HUDEP-2 (cell line): ENCODE measurements around the gene STN1.
A peak's percentile ranks its signal among the peaks of the same experiment; 100 is the strongest.

ENCODE experiments used
- DNase-seq, 76 experiments: peaks; one replicate each; lab custom pipeline; 2025; ENCODE audit not compliant: unreplicated experiment in 76 of 76; lab: John Stamatoyannopoulos, UW

The STN1 gene

GRCh38 chr10:103930449-103930848 lies 12.5 kb upstream of the STN1 start:
- DNase-seq = no peak

DNA sequence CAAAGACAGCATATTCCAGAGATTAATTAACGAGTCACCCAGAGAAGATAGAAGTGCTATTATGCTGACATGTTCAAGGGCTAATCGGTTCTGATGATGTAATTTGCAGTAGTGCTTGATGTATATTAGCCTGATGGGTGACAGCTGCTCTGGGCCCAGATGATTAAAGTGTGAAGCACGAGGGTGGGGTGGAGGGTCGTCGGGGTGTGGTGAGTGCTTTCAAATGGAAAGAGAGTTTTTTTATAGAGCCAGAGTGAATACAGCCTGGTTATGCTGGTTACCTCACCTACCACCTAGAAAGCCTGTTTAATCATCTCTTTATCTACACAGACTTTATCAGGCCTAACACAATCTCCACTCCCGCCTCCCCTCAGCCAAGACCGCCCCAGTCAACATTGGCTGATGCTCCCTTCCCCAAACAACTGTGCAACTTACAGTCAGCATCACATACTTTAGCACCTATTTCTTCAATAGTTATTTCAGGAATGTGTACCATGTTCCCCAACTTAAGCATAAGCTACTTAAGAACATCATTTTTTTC lies 11.5 kb upstream of the STN1 start:
- no peak for DNase-seq

GRCh38 chr10:103928784-103929183 lies 10.8 kb upstream of the STN1 start:
- DNase-seq = no peak

GRCh38 chr10:103926722-103927319 lies 8.8 kb upstream of the STN1 start:
- DNase-seq = no peak

- no peak for DNase-seq
Measured at GRCh38 chr10:103925591-103925990, 7.6 kb upstream of the STN1 start.

- DNase-seq = no peak
Measured at GRCh38 chr10:103923502-103923901, 5.5 kb upstream of the STN1 start.

DNA sequence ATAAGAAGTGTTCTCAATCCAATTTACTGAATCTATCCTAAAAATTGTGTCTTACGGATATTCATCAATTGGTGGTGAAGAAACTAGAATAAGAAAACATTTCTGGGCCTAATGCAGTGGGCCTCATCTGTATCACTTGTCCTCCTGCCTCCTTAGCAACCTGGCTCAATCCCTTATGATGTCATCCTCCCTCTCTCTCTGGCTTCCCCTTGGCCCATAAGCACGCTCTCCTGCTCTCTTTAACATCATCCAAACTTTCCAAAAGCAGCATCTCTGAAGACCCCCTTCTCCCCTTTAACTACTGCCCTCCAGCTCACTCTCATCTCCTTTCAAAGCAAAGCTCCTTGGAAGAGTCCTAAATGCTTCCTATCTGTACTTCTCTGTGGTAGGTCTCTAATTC lies 4.7 kb upstream of the STN1 start:
- no peak for DNase-seq

DNA sequence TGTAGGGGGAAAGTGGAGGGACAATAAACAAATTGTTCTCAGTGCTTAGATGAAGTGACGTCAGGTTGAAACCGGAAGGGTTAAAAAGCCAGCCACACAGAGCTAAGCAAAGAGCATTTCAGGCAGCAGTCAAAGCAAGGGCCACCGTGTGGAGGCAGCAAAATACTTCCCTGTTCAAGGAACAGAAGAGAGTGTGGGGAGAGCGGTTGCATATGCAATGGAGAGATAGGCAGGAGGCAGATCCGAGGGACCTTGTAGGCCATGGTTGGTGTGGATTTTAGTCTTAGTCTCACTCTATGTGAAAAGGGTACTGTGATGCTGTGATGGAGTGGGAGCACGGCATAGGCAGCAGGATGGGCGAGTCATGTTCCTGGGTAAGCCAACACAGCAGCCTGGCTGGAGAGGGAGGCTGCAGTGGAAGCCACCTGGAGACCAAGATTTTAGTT lies 3.8 kb upstream of the STN1 start:
- DNase-seq = peak in 5 of 76 experiments; percentile 1 to 22 (median 10)

DNA sequence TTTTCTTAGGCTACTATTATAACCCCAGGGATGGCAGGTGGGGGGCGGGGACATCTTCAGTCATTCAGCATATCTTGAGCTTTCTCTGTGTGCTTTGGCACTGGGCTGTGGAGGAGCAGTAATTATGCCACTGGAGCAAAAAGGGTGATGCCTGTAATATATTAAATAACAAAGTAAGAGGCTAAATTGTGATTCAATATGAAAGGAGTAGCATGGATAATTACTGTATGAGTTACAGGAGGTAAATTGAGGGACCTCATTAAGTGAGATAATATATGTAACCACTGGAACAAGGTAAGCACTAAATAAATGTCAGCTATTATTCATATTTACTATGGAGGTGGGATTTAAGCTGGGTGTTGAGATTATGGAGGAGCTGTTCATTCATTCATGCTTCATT lies 3.3 kb upstream of the STN1 start:
- DNase-seq = no peak

GRCh38 chr10:103919648-103920025 lies 1.7 kb upstream of the STN1 start:
- DNase-seq = no peak

DNA sequence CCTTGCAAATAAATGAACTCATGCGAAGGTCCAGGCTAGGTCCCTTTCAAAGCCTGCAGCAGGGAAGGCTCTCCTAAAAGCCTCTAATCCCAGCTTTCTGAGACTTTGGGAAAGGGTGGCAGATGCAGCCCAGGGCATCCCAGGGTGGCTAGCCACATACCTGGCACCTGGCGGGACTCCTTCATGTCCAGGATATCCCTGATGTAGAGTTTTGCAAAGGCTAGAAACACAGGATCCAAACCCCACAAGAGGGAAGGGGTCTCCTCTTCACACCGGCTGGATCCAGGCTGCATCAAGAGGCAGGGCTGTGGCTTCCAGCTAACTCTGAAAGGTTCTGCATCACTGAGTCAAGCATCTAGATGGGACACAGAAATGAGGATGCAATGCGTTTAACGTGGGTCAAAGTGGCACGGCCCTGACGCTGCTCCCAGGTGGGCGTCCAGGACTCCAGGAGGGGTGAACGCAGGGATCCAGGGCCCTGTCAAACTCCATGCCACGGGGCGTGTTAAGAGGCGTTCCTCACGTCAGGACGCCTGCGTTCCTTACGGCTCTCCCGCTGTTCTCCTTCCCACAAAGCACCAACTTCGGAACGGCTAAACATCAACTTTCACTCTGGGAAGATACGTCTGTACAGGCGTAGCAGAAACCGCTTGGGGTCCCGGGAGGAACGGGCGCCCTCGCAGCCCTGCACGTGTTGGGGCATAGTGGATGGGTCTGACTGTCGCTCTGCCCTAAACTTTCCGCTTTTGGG lies 507 bp downstream of the STN1 start:
- DNase-seq = peak in 20 of 76 experiments; percentile 5 to 69 (median 38)

DNA sequence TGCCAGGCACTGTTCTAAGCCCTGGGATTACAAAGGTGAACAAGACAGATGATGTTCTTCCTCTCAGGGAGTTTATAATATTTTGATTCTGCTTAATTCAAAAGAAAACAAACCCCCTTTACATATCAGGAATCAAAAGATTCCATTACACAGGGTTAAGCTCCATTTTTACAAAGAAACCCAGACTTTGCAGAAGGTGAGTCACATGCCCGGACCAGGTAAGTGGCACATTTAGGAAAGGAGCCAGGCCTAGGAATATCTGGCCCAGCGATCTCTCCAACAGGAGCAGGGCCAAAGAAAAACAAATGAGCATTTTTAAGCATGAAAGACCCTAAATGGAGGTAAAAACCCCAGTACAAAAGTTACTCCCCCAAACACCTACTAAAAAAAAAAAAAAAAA lies 1.1 kb downstream of the STN1 start:
- DNase-seq = no peak

GRCh38 chr10:103916254-103916653 lies 1.7 kb downstream of the STN1 start:
- no peak for DNase-seq

DNA sequence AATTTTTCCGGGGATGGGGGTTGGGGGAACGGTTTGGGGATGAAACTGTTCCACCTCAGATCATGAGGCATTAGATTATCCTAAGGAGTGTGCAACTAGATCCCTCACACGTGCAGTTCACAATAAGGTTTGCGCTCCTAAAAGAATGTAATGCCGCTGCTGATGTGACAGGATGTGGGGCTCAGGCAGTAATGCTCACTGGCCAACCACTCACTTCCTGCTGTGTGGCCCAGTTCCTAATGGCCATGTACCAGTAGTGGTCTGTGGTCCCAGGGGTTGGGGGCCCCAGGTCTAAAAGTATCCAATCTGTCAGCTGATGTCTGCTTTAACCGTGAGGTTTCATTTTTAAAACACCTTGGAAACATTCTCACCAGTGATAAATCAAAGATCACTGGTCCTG lies 2.2 kb downstream of the STN1 start:
- no peak for DNase-seq

GRCh38 chr10:103912759-103913158 lies 5.2 kb downstream of the STN1 start:
- no peak for DNase-seq

DNA sequence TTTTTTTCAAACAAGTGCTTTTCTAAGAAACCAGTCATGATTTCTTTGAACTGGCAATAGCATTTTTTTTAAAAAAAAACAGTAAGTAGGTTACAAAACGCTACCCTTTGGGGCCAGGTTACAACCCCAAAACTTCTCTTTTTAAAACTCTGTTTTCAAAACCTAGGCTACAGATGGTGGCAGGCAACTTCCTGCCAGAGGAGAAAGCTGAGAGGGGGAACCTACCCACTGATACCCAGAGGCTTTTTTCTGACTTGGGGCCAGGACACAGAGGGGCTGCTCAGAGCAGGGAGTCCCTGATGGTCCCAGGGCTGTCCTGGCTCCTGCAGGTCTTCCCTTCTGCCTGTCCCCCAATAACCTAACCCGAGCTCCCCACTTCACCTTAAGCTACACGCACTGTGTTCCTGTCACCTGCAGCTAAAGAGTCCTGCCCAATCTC lies 6.9 kb downstream of the STN1 start:
- DNase-seq = no peak

DNA sequence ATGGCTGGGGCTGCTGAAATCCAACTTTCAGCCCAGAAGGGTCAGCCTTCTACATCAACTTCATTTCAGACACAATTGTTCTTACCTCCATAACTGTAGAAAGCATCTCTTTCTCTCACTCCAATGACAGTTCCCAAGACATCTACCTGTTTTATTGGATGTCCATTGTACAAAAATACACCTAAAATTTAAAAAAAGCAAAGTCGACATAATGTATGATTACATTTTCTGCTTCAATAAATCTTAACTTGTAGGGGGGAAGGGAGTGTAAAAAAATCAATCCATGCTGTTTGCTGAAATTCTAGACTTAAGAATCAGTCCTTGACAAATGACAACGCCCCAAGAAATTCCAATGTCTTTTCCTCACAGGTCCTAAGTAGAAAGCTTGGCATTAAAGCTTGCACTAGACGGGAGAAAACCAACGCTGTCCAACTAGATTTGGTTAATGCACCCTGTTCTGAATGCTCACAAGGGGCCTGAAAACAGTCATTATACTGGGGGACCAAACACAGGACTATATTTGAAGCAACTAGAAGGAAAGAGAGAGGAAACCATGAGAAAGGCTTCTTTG lies 7.5 kb downstream of the STN1 start:
- no peak for DNase-seq

GRCh38 chr10:103905441-103905840 lies 12.5 kb downstream of the STN1 start:
- DNase-seq = no peak

DNA sequence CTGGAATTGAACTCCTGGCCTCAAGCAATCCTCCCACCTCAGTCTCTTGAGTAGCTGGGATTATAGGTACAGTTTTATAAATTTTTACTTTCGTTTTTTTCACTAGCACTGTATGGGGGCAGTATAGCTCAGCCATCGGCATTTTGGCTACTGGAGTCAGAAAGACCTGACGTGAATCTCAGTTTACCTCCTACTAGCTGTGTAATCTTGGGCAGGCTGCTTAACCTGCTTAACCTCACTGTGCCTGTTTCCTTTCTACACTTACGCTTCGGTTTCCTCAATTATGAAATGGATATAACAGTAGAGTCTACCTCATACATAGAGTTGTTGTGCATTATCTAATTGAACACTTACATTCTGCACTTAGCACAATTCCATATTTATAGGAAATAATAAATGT lies 16.7 kb downstream of the STN1 start:
- no peak for DNase-seq

DNA sequence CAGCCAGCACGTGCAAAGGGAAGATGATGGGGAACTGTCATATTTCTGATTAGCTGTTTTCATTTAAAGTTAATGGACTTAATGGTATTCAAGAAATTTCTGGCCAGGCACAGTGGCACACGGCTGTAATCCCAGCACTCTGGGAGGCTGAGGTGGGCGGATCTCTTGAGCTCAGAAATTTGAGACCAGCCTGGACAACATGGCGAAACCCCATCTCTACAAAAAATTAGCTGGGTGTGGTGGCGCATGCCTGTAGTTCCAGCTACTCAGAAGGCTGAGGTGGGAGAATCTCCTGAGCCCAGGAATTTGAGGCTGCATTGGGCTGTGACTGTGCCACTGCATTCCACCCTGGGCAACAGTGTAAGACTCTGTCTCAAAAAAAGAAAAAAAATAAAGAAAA lies 18.7 kb downstream of the STN1 start:
- no peak for DNase-seq

DNA sequence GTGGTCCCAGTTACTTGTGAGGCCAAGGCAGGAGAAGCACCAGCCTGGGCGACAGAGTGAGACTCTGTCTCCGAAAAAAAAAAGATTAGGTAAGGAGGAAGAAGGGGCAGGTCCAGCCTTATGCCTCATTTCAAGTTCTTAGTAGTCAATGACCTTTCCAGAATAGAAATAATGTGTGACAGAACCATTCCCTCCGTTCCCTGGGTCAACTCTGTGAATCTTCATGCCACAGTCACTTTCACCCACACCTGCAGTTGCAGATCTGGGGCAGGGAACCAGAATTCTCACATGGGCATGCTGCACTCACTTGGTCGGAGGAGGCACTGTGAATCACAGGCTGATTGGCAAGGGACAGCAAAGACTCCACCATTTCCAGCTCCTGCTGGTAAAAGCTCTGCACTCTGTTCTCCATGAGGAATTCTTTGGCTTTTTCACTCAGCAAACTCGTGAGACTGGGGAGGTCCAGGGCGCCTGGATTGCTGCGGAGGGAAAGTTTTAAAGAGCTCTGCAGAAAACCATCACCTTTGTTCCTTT lies 20.7 kb downstream of the STN1 start:
- no peak for DNase-seq

DNA sequence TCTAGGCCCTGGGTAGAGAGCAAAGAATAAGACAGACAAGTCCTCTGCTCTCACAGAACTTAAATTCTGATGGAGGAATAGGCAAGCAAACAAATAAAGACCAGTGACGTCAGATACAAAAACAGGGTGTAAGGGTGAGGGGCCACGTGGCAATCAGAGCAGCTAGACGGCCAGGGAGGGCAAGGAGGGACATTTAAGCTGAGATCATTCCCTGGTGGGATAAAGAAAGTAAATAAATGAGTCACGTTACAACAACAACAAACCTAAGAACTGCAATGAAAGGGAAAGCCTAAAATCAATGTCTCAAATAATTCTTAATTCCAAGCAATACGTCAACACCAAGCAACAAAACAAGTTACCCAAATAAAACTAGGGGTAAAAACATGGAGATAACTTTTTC lies 21.8 kb downstream of the STN1 start:
- DNase-seq = no peak
